ENCODE results near the gene CTNND2. TPM values are rescaled to one million over a fixed set of nuclear protein-coding genes. Genes with fewer than 3 reads are reported as not detected.

The CTNND2 gene
- total RNA-seq, 4 donors from 2014 or later = 8.3 TPM; not detected in 3

DNA sequence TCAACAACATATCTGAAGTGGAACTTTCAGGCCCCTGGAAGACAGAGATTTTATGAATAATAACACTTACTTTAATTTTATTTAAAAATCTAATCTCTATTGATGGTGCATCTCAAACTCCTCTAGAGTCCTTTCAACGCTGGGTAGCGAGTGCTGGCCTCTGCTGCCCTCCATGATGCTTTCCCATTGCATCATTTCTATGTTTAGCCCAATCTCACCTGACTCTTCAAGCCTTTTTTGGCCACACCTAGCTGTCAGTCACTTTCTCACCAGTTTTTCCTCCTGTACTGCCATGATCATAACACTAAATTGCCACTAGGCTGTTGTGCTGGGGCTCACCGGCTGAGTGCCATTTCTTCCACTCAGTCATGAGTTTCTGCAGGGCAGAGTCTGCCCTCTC is 747.1 kb downstream of the CTNND2 start:
- TF ChIP-seq, protein P1, sequence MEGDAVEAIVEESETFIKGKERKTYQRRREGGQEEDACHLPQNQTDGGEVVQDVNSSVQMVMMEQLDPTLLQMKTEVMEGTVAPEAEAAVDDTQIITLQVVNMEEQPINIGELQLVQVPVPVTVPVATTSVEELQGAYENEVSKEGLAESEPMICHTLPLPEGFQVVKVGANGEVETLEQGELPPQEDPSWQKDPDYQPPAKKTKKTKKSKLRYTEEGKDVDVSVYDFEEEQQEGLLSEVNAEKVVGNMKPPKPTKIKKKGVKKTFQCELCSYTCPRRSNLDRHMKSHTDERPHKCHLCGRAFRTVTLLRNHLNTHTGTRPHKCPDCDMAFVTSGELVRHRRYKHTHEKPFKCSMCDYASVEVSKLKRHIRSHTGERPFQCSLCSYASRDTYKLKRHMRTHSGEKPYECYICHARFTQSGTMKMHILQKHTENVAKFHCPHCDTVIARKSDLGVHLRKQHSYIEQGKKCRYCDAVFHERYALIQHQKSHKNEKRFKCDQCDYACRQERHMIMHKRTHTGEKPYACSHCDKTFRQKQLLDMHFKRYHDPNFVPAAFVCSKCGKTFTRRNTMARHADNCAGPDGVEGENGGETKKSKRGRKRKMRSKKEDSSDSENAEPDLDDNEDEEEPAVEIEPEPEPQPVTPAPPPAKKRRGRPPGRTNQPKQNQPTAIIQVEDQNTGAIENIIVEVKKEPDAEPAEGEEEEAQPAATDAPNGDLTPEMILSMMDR (IDR thresholded peaks at IDR 0.05; ENCODE audit: low read depth) = no peak

DNA sequence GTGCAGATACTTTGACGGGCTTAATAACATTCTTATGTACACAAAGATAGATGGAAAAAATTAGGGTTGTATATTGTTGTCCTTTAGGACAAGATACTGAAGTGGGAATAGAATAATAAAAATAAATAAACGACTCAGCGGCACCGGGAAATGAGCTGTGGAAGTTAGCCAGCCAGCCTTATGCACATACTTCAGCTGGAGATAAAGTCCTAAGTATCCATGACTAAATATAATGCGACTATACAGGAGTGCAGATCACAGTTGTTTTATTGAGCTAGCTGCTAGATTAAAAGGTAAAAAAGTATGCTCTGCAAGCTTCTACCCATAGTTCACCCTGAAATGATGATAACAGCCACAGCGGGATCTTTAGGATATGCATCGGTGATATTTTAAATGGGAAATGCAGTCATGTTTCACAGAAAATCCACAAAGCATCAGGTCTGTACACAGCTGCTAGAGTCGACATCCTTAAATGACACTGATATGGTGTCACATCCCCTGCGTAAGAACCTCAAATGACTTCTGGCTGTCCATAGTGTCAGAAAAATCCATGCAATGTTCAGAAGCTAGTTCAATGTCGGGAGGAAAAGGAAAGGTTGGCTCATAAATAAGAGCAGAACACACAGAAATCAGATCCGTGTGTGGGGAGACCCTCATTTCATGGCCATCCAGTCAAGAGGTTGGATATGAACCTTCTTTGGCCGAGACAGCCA is 750.4 kb downstream of the CTNND2 start:
- TF ChIP-seq, protein P1 (IDR thresholded peaks at IDR 0.05; ENCODE audit: low read depth) = no peak

GRCh38 chr5:11152368-11152767 is 751.9 kb downstream of the CTNND2 start:
- TF ChIP-seq, protein P1 (IDR thresholded peaks at IDR 0.05; ENCODE audit: low read depth) = no peak

- TF ChIP-seq, protein P1 (IDR thresholded peaks at IDR 0.05; ENCODE audit: low read depth) = no peak
Measured at GRCh38 chr5:11150976-11151375, 753.3 kb downstream of the CTNND2 start.

- TF ChIP-seq, protein P1 (IDR thresholded peaks at IDR 0.05; ENCODE audit: low read depth) = no peak
Measured at GRCh38 chr5:11148810-11149539, 755.3 kb downstream of the CTNND2 start.

GRCh38 chr5:11146171-11146570 is 758.1 kb downstream of the CTNND2 start:
- TF ChIP-seq, protein P1 (IDR thresholded peaks at IDR 0.05; ENCODE audit: low read depth) = no peak

DNA sequence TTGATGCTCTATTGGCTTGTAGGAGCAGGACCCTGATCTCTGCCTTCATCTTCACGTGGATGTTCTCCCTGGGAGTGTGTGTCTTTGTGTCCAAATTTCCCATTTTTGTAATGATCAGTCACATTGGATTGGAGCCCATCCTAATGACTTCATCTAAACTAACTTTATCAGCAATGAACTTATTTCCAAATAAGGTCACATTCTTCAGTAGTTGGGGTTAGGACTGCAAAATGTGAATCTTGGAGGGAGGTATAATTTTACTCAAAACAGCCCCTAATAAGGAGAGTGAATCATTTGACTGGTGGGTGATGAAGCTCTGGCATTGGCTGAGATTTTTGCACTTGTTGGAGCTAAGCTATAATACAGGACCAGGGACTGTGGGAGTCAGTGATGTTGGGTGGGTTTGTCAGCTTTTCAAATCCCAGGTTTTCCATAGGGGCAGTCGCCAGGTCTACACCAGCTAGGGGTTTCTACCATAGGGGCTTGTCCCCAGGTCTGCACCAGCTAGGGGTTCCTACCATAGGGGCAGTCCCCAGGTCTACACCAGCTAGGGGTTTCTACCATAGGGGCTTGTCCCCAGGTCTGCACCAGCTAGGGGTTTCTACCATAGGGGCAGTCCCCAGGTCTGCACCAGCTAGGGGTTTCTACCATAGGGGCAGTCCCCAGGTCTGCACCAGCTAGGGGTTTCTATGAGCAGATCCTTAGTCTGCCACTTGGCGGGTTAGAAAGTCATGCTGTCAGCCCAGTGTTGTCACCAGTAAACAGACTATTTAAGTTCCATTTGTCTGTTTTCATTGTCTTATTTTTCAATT is 760.6 kb downstream of the CTNND2 start:
- TF ChIP-seq, protein P1 (IDR thresholded peaks at IDR 0.05; ENCODE audit: low read depth) = no peak

Data from subcutaneous adipose tissue (tissue), 4 donors.